HG03060 (cell line): ENCODE data around the gene ADSL.
"Not testable (repeated sequence)": the region's sequence is repeated elsewhere in the genome, so short reads cannot be mapped to it uniquely, and the experiment has no call there.

Experiments used
- ATAC-seq: cut with Tn5 transposase; IDR thresholded peaks from one replicate; pipeline ENCODE4 v1.9.1; 2021; ENCODE audit warnings: low read depth, moderate number of reproducible peaks; ENCODE audit not compliant: unreplicated experiment

ADSL gene

GRCh38 chr22:40366068-40366467 is 19.8 kb downstream of the ADSL start:
- no peak for ATAC-seq

- no peak for ATAC-seq
Observed at GRCh38 chr22:40367342-40367741, 21.0 kb downstream of the ADSL start.

GRCh38 chr22:40368016-40368415 is 21.7 kb downstream of the ADSL start:
- ATAC-seq: no peak

GRCh38 chr22:40368836-40369235 is 22.5 kb downstream of the ADSL start:
- no peak for ATAC-seq

GRCh38 chr22:40374567-40374966 is 28.3 kb downstream of the ADSL start:
- ATAC-seq: no peak

- ATAC-seq: no peak
Observed at GRCh38 chr22:40376149-40376548, 29.8 kb downstream of the ADSL start.

GRCh38 chr22:40377931-40378330 is 31.6 kb downstream of the ADSL start:
- ATAC-seq: no peak

GRCh38 chr22:40378448-40378847 is 32.1 kb downstream of the ADSL start:
- ATAC-seq: not testable (repeated sequence)

- no peak for ATAC-seq
Observed at GRCh38 chr22:40381461-40381860, 35.2 kb downstream of the ADSL start.

- no peak for ATAC-seq
Observed at GRCh38 chr22:40383905-40384304, 37.6 kb downstream of the ADSL start.

GRCh38 chr22:40385036-40385782 is 38.9 kb downstream of the ADSL start:
- ATAC-seq: no peak

- ATAC-seq: no peak
Observed at GRCh38 chr22:40387746-40388145, 41.4 kb downstream of the ADSL start.

GRCh38 chr22:40388231-40388630 is 41.9 kb downstream of the ADSL start:
- ATAC-seq: no peak

- ATAC-seq: no peak
Observed at GRCh38 chr22:40391417-40391816, 45.1 kb downstream of the ADSL start.

GRCh38 chr22:40392618-40393017 is 46.3 kb downstream of the ADSL start:
- ATAC-seq: no peak

- no peak for ATAC-seq
Observed at GRCh38 chr22:40394607-40395006, 48.3 kb downstream of the ADSL start.

- ATAC-seq: no peak
Observed at GRCh38 chr22:40395607-40396006, 49.3 kb downstream of the ADSL start.

- no peak for ATAC-seq
Observed at GRCh38 chr22:40396882-40397281, 50.6 kb downstream of the ADSL start.

GRCh38 chr22:40397396-40397795 is 51.1 kb downstream of the ADSL start:
- ATAC-seq: no peak

- ATAC-seq: no peak
Observed at GRCh38 chr22:40399621-40400020, 53.3 kb downstream of the ADSL start.

- ATAC-seq: no peak
Observed at GRCh38 chr22:40400159-40400558, 53.9 kb downstream of the ADSL start.

GRCh38 chr22:40401532-40401931 is 55.2 kb downstream of the ADSL start:
- no peak for ATAC-seq

GRCh38 chr22:40401981-40402406 is 55.7 kb downstream of the ADSL start:
- ATAC-seq: no peak
